ENCODE results near the gene PRKAG3.

- TF ChIP-seq POLR2AphosphoS5 (IDR thresholded peaks at IDR 0.05) (no peak), CTCF (IDR thresholded peaks at IDR 0.05) (no peak), POLR2A (IDR thresholded peaks at IDR 0.05) (no peak)
Observed at GRCh38 chr2:218863021-218863520, 31.5 kb upstream of the PRKAG3 start.
